LNCAP (cell line): ENCODE measurements around the gene MEFV.

ENCODE experiments used
- TF ChIP-seq, protein P1 (sequence below): fragments of 450-650 bp; IDR thresholded peaks from 2 replicates; pipeline ENCODE4 v1.5.1; 2017; ENCODE audit warnings: mild to moderate bottlenecking

MEFV gene

GRCh38 chr16:3223913-3224515 is 32.4 kb downstream of the MEFV start:
- TF ChIP-seq, protein P1, sequence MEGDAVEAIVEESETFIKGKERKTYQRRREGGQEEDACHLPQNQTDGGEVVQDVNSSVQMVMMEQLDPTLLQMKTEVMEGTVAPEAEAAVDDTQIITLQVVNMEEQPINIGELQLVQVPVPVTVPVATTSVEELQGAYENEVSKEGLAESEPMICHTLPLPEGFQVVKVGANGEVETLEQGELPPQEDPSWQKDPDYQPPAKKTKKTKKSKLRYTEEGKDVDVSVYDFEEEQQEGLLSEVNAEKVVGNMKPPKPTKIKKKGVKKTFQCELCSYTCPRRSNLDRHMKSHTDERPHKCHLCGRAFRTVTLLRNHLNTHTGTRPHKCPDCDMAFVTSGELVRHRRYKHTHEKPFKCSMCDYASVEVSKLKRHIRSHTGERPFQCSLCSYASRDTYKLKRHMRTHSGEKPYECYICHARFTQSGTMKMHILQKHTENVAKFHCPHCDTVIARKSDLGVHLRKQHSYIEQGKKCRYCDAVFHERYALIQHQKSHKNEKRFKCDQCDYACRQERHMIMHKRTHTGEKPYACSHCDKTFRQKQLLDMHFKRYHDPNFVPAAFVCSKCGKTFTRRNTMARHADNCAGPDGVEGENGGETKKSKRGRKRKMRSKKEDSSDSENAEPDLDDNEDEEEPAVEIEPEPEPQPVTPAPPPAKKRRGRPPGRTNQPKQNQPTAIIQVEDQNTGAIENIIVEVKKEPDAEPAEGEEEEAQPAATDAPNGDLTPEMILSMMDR, result no peak

- TF ChIP-seq, protein P1, result no peak
These were observed 35.6 kb downstream of the MEFV start for GRCh38 chr16:3220839-3221238.

GRCh38 chr16:3216263-3216640 is 40.2 kb downstream of the MEFV start:
- TF ChIP-seq, protein P1, result no peak

DNA sequence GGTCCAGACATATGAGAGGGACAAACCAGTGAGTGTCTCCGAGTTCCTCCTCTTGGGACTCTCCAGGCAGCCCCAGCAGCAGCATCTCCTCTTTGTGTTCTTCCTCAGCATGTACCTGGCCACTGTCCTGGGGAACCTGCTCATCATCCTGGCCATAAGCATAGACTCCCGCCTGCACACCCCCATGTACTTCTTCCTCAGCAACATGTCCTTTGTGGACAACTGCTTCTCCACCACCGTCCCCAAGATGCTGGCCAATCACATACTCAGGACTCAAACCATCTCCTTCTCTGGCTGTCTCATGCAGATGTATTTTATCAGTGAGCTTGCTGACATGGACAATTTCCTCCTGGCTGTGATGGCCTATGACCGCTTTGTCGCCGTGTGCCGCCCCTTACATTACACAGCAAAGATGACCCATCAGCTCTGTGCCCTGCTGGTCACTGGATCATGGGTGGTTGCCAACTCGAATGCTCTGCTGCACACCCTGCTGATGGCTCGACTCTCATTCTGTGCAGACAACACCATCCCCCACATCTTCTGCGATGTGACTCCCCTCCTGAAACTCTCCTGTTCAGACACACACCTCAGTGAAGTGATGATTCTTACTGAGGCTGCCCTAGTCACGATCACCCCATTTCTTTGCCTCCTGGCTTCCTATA is 40.7 kb downstream of the MEFV start:
- TF ChIP-seq, protein P1, result no peak

GRCh38 chr16:3214904-3215600 is 41.4 kb downstream of the MEFV start:
- TF ChIP-seq, protein P1, result no peak

- TF ChIP-seq, protein P1, result no peak
These were observed 43.9 kb downstream of the MEFV start for GRCh38 chr16:3212567-3212966.

GRCh38 chr16:3212006-3212405 is 44.4 kb downstream of the MEFV start:
- TF ChIP-seq, protein P1, result no peak
